GM10847 (cell line): Measurements from ENCODE around the gene SNAP91.

Experiments used
- POLR2A ChIP-seq: IDR thresholded peaks from 2 replicates; pipeline ENCODE4 v1.6.1; 2011; ENCODE audit not compliant: insufficient read length; ENCODE audit errors: extremely low read depth

SNAP91 gene

DNA sequence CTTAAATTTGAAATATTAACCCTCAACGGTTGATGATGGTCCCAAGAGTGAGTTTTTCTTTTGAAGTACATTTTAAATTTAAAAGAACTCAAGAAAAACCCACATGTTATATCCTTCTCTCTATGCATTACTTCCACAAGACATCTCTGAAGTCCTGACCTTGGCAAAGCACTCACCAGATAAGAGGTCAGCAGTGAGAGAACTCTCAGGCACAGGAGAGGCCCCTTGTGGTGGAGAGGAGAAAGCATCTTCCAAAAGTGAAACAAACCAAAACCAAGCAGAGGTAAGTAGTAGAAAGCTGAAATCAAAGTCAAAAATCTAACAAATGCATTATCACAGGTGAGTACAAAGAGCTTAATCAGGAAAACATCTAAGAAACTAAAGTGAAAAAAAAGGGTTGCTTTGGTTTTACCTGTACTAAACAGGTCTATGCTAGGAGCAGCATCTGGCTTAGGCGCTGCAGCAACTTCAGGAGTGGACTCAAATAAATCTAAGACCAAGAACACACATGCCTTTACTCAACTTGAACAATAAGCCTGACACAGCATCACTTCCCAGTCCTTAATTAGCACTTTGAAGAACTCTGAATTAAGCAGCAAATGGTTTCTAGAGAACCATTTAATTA lies 116.0 kb downstream of the SNAP91 start:
- no peak for TF ChIP-seq POLR2A

DNA sequence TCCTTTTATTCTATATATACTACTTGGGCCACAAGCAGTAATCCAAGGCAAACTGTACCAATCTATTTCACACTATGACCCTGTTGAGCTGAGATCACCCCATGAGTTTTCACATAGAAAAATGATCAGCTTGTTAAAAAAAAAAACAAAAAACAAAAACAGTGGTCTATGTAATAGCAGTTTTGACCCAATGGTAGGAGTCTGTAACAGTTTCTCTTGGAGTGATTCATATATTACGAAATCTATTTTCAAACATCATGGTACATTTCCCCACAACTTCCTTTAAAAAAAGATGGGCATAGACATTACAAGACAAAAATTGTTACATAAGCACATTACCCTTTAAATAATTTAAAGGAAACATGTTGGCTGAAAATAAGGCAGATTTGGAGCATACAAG lies 118.5 kb downstream of the SNAP91 start:
- TF ChIP-seq POLR2A: no peak

DNA sequence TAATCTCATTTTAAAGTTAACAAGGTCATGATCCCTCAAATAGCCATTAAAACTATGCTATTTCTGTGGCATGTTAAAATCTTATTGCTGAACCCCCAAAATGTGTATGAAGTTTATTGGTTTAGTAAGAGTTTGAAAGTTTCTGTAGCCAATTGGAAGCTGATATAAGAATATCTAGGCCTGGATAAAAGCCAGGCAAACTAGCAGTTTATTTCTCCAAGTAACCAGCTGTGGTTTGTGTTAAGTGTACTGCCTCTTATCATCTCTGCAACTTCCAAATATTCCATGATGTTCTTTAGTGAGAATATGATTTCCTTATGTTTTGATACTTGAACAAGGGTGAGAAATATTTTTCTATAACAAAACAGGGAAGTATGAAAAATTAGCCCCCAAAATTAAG lies 119.8 kb downstream of the SNAP91 start:
- TF ChIP-seq POLR2A: no peak

DNA sequence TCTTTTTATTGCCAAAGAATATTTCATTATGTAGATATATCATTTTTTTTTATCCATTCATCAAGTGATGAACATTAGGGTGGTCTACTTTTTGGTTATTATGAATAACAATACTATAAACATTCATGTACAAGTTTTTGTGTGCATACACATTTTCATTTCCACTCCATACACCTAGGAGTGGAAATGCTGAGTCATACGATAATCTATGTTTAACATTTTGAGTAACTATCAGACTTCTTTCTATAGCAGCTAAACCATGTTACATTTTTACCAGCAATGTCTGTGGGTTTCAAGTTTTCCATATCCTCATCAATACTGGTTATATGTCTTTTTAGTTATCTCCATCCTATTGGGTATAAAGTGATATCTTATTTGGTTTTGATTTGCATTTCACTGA lies 130.8 kb downstream of the SNAP91 start:
- no peak for TF ChIP-seq POLR2A

DNA sequence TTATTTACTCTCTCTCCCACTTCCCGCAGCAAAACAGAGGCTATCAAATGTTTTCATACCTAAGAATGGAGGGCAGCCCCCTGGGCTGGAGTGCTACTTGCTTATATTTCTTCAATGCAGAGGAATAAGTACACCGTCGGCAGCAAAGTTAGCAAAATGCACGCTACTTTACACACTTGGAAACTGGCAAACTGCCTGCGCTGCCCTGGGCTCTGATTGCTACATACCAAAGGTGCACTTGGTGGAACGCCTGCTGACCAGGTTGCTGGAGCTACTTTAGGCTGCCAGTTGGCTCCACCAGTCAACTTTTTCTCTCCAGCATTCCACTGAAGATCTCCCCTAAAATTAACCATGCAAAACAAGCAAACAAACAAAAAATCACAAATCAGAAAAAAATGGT lies 134.1 kb downstream of the SNAP91 start:
- no peak for TF ChIP-seq POLR2A

DNA sequence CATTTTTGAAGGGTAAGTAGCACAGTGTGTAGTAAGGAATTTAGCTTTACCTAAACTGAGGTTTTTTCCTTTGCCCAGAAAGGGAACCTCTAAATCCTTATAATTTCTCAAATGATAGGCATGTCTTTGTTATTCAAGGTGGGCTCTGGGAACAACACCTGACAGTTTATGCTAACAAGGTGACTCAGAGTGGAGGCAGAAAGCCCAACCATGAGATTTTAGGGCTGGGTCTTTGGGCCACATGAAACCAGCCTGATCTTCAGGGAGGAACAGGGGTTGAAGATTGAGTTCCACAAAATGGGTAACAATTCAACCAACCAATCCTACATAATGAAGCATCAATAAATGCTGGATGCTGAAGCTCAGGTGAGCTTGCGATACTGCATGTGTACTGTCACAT lies 149.9 kb downstream of the SNAP91 start:
- TF ChIP-seq POLR2A: no peak

DNA sequence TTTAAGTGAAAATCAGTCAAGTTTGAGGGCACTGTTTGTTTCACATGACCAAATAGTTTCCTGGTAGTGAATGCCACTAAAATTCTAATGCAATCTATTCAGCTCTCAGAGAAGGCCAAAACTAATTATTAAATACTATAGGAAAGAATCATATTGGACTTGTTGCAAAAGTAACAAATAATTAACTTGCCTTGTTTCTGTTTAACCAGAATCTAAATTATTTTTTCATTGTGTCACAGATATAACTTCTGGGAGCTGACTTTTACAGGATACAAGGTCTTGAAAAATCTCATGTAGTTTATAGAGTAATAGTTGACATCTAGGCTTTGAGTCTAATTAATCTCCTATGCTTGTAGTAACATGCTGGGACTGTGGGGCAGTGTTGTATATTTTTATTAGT lies 152.0 kb downstream of the SNAP91 start:
- no peak for TF ChIP-seq POLR2A

DNA sequence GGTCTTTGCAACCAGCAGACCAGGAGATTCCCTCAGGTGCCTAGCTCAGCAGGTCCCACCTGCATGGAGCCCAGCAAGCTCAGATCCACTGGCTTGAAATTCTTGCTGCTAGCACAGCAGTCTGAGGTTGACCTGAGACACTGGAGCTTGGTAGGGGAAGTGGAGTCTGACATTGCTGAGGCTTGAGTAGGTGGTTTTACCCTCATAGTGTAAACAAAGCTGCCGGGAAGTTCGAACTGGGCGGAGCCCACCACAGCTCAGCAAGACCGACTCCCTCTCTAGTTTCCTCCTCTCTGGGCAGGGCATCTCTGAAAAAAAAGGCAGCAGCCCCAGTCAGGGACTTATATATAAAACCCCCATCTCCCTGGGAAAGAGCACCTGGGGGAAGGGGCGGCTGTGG lies 162.3 kb downstream of the SNAP91 start:
- TF ChIP-seq POLR2A: no peak

DNA sequence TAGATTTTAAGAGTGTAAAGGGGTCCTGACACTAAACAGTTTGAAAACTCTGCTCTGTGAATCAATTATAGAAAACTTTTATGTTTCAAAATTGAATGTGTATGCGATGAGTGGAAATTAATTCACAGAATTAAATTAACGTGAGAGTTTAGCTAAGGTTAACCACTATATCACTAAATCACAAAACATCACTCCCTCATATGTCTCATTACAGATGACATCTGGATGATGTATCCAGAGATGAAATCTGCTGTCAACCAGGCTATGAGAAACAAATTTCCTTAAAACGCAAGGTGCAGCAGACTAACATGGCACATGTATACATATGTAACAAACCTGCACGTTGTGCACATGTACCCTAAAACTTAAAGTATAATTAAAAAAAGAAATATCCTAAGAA lies 169.2 kb downstream of the SNAP91 start:
- no peak for TF ChIP-seq POLR2A

DNA sequence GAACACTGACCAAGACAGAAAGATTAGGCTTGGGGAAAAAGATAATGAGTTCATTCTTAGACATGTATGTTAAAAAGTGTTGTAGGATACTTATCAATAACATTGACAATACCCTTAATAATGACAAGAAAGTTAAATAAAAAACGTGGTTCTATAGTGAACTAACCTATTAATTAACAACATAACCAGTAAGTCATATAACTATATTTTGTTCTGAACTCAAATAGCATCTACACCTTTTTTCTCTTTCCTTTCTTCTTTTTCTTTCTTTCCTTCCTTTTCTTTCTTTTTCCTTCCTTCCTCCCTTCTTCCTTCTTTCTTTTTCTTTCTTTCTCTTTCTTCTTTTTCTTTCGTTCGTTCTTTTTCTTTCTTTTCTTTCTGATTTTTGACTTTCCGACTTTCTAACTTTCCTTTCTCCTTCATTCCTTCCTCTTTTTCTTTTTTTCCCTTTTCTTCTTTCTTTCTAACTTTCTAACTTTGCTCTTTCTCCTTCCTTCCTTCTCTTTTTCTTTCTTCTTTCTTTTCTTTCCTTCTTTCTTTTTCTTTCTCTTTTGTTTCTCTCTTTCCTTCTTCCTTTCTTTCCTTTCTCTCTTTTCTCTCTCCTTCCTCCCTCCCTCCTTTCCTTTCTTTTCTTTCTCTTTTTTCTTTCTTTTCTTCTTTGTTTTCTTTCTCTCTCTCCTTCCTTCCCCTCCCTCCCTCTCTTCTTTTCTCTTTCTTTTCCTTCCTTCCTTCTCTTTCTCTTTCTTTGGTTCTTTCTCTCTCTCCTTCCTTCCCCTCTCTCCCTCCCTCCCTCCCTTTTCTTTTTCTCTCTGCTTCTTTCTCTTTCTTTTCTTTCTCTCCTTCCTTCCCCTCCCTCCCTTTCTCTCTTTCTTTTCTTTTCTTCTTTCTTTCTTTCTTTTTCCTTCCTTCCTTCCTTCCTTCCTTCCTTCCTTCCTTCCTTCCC lies 172.0 kb downstream of the SNAP91 start:
- TF ChIP-seq POLR2A: no peak

DNA sequence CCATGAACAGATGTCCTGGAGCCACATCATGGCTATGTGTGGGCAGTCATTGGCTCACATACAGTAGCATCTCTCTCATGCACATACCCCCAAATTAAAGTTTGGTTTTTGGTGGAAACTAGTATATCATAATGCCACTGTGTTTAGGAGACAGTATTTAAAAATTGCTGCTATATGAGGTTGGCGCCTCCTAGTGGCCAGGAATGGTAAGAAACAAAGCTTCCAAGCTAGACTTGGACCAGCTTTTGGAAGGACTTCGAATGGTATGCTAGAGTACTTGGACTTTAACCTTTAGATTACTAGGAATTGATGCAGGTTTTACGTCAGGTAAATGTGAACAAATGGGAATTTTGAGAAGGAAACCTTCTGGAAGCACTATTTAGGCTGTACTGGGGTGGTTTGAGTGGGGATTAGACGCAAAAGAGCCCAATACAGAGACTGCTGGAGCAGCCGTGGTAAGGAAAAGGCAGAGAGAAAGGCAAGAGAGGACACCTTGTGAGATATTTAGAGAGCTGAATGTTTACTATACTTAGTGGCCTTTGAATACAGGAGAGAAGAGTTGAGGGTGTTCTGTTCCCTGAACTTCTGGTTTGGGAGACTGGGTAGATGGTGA lies 172.8 kb downstream of the SNAP91 start:
- no peak for TF ChIP-seq POLR2A

DNA sequence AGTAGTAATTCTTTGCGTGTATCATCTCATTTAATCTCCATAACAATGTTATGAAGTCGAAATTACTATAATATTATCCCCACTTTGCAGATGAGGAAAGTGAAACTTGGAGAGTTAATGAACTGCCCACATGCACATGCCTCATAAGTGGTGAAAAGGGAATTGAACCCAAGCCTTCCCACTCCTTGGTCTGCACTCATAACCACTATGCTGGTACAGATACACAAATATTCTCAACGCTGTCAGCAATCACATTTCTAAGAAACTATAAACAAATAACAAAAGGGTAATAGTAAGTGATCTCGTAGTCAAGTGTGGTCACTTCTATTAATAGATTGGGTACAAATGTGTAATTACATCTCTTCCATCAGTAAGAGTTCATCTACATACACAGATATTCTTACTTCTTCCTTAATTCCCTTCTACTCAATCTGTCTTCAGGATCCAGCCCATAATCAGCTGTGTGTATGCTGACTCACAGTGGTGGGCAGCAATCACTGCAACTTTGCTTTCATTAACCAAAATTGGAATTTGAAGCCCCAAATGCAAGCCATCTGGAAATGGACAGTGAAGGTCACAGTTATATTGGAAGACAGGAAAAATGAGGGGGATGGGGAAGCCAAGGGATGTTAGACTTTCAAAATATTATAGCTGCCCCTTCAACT lies 190.0 kb downstream of the SNAP91 start:
- no peak for TF ChIP-seq POLR2A

DNA sequence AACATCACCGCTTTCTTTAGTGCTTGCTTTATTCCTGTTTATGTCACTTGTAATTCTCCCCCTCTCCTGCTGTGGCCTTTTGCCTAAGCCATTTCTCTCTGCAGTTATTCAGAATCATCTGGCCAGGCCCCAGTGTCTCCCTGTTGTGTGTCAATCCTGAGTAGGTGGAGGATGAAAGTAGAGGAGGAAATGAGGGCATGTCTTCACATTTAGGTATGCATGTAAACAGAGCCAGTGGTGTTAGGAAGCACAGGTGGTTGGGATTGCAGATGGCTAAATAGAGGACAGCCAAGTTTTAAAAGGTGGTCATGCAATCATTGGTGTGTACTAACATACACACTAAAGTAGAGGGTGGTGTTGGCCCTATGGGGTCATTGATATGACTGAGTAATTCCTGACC lies 191.4 kb downstream of the SNAP91 start:
- TF ChIP-seq POLR2A: no peak

DNA sequence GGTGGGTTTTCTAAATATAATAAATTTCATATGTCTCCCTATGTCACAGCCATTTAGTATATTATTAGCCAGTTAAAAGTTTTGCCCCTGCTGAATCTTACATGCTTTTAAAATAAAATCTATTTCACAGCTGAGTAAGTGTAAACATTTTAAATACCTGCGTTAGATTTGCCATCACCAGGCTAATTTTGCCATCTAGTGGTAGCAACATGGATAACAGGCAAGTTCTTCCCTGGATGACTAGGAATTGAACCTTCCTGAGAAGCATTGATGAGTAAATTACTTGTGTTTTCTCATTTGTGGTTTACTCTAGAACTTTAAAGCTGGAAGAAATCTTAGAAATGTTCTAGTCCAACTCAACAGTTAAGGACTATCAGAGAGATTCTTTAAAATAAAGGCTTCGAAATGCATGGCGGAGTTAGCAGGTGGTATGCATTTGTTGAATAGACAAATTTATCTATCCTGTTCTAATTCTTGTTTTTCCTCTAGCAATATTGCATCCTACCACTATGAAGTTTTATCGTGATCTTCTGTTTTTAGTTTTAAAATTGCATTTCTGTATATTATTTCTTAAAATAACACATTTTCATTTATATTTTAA lies 193.9 kb downstream of the SNAP91 start:
- no peak for TF ChIP-seq POLR2A

DNA sequence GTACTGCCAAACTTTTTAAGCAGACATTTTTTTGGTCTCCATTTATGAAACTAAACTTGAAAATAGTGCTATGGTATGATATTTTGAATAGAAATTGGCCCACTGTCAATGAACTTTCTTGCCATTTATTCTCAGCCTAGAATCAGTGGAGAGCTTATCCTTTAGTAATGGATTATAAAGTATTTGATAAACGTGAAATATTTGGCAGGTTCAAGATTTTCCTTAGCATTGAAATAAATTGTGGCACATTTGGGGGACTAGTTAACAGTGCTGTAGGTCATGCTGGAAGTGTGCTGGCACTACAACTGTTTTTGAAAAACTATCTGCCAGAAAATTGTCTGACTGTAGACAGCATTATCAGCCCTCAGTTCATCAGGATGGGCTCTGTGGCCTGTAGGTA lies 194.4 kb downstream of the SNAP91 start:
- TF ChIP-seq POLR2A: no peak
